Measurements from ENCODE around the gene NIPA2.

Gene NIPA2

DNA sequence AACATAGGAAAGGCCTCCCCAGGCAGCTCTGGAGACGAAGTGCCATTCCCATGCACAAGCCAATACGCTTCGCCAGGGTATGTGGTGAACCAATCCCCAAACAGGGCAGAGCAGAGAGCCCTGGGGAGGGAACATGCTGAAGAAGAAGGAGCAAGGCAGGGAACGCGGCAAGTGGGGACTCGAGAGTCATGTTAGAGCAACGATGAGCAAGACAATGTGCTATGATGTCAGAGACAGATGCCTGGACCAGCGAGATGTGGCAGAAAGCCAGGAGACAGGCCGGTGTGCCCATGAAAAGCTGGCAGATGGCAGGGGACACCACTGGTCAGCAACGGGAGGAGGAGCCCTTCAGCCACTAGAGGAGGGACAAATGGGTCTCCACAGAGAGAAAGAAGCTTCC, 39.6 kb downstream of the NIPA2 start:
- DNase-seq: no peak

DNA sequence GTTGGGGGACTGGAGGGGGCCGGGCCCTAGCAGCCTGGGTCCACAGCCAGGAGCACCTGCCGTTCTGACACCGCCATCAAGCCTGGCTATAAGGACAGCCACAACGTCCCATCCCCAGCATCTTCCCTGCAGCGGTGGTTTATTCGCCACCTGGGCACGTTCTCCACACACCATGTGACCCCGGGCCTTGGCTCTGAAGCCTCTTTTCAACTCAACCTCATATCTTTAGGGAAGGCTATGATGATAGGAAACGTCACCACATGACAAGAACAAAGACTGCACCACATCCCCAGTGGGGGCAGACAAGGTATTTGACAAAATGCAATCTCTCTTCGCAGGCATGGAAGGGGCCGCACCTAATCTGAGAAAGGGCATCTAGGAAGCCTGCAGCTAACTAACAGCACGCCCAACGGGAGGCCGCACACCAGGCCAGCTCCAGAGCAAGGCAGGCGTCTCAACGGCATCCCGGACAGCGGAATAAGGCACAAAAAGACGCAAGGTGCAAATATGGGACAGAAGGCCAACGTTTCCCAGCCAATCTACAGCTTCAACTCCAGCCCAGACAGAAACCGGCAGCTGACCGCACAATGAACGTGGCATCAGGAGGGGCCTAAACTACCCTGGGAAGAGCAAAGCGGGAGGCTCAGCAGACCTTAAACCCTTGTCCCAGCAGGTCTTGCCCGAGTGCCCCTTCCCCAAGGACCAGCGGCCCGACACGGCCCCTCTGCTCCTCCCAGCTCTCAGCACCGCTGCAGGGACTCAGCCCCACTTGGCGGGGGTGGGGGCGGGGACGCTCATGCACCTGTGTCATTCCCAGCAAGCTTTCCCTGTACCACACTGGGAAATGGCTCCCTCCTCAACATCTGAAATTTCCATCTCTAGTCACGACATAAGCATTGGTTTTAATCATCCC, 41.9 kb downstream of the NIPA2 start:
- no peak for DNase-seq

DNA sequence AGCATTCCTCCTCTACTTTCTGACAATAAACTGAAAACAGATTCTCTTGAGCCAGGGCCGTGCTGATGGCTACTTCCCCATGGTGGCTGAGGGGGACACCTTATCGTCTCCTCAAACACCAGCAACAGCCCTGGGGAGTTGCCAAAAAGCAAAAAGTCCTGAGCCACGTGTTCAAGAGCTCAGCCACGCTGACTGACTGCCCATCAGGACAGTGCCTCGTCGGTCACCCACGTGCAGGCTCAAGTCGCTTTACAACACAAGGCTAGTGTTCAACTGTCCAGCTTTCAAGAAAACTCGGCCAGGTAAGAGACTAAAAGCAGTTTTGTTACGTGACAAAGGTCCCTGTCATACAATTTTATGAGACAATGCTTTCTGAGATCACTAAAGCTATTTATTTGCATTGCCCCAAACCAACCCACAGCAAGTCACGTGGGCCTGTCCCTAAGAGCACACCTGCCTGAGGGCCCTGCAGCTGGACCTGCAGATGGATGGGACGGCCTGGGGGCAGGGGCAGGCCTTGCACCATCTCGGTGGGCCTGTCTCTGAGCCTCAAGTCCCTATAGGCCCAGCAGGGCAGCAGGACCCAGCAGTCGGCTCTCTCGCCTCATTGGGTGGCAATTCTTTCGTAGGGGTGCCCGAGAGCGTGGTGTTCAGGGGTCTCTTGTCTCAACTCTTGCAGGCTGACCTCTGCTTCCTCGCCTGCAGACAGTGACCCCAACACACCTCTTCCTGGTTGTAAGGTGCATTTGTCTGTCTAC, 42.7 kb downstream of the NIPA2 start:
- no peak for DNase-seq

DNA sequence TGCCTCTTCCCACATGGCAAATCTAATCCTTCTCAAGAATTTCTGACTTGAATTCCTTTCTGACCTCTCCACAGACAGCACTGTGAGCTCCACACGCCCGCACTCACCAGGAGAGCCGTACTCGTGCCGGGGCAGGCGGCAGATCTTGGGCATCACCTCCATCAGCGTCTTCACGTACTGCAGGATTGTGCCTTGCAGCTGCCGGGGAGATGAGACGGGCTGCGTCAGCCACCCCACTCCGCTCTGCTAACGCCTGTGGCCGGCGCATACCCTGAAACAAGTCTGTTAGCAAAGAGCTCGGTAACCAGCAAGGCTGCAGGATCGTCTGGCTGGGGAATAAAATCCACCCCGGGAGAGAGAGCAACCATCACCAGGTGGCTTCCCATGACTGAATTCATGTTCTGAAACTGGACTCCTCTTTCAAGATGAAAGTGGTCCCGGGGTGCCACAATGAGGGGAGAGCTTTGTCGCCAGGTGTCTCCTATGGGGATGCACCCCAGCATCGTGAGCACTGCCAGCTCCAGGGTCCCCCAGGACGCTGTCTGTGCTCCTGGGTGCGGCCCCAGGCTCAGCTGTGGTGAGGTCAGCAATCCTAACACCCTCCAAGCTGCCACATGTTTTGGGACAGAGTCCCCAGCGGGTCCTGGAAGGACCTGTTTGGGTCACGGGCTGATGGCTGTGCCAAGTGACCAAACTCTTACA, 43.4 kb downstream of the NIPA2 start:
- DNase-seq: no peak

- no peak for DNase-seq
Measured at GRCh38 chr15:22883196-22883595, 44.7 kb downstream of the NIPA2 start.

GRCh38 chr15:22884344-22884743, 45.9 kb downstream of the NIPA2 start:
- peak; percentile 9 for DNase-seq

GRCh38 chr15:22885120-22885519, 46.7 kb downstream of the NIPA2 start:
- DNase-seq: no peak

DNA sequence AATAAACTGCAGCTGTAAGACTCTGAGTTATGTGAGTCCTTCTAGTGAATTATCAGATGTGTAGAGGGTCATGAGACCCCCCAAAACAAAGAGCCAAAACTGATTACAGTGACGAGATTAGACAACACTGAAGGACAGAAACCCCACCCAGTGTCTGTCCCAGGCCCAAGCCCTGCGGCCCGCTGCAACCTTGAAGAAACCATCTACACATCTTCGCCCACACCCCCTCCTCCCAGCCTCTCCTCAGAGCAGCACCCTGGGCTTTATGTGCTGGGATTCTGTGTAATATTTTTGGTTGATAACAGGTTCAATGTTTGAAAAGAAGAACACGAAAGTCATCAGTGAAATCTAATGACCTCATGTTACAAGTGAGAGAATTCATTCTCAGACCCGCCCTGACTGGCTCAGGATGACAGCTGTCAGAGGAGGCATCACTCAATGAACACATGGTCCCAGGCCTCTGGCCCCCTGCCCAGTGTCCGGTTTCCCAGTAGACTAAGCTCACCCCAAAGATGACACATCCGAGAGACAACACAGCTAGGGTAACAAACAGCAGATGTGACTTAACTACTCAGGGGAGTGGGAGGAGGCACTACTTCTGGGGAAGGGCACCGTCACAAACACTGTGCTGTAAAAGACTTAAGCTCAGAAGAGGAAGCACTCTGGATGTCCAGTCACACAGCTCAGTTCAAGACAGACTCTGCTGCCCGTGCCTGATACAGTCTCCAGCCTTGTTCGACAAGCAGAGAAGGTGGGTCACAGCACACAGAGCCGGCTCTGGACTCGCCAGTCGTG, 48.9 kb downstream of the NIPA2 start:
- no peak for DNase-seq

- DNase-seq: no peak
Measured at GRCh38 chr15:22888120-22888859, 49.8 kb downstream of the NIPA2 start.

DNA sequence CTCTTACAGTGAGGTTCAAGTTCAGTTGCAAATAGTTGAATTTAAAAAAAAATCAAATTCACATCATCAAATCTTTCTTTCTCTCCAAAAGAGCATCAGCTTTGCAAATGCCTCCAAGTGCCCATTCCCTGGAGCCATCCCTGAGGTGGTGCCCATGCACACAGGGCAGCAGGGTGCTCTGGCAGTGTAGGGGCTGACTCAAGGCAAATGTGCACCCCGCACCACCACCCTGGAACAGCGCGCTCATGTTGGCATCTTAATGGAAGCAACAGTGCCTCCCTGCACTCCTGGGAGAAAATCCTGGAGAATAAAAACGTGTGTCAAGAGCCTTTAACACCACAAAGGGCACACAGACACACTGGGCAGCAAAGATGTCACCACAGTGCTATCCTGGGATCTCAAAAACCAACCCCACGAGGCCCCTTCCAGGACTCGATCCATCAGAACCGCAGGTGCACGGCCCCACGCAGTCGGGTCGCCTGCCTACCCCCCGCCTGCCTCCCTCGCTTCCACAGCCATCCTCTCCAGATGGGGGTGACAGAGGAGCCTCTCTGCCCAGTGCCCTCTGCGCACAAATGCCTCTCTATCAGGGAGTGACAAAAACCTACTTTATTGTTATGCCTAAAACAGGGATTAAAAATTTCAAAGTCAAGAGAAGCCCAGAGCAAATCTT, 50.8 kb downstream of the NIPA2 start:
- no peak for DNase-seq

DNA sequence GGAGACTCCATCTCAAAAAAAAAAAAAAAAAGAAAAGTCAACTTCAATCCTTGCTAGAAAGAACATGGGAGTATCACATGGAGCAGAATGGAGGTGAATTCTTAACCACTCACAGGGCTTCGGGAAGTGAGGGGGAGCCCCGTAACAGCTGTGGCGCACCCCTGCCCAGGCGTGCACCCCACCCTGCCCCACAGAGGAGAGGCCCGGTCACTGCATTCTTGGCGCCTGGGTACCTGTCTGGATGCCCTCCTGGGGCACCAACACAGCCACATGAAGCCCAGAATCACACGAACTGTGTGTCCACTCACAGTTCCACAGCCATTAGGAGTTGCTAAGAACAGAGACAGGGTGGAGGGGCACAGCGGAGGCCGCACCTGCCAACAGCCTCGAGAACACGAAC, 51.8 kb downstream of the NIPA2 start:
- no peak for DNase-seq

DNA sequence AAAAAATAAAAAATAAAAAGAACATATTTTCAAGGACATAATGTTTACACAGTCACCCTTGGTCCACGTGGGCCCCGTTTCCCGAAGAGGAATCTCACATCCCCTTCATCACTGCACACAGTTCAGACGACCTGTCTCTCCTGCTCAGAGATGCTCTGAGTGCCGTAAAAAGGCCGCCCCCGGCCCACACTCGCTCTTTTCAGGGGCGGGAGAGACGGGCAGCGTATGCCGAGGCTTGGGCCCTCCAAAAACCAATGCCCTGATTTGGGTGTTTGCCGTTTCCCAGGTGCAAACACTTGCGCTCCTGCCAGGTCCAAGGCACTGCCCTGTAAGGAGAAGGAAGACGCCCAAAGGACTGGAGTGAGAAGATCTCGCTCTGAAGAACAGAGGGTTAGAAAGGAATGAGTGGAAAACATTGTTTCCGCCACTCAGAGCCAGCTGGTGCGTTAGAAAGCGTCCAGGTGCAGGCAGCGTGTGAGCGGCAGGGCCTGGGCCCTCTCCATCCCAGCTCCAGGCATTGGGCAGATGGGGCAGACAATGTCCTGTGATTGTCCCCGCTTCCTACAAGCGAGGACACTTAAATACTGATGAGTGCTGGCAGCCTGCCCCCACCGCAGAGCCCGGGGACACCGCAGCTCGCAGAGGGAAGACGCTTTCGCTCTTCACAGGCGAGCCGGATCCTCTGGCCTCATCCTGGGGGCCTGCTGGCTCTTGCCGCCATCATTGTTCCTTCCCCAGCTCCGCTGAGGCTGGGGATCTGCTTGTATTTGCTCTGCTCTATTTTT, 53.2 kb downstream of the NIPA2 start:
- DNase-seq: no peak

DNA sequence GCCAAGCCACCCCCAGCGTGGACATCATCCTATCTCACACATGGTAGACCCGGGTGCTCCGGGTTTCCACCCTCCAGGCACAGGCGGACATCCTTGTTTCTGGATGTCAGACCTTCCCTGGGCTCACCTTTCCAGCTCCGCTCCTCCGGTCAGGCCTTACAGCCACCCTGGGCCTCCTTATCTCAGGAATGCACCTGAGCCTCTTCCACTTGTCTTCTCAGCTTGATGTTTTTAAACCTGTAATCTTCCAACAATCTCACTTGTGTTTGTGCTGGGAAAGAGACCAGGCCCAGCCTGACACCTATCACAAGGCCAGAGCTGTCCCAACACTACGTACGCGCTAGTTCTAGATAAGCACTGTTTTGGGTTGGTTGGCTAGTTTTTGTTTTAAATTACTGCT, 53.9 kb downstream of the NIPA2 start:
- DNase-seq: no peak

- DNase-seq: no peak
Measured at GRCh38 chr15:22893081-22893480, 54.6 kb downstream of the NIPA2 start.

- no peak for DNase-seq
Measured at GRCh38 chr15:22893881-22894280, 55.4 kb downstream of the NIPA2 start.

DNA sequence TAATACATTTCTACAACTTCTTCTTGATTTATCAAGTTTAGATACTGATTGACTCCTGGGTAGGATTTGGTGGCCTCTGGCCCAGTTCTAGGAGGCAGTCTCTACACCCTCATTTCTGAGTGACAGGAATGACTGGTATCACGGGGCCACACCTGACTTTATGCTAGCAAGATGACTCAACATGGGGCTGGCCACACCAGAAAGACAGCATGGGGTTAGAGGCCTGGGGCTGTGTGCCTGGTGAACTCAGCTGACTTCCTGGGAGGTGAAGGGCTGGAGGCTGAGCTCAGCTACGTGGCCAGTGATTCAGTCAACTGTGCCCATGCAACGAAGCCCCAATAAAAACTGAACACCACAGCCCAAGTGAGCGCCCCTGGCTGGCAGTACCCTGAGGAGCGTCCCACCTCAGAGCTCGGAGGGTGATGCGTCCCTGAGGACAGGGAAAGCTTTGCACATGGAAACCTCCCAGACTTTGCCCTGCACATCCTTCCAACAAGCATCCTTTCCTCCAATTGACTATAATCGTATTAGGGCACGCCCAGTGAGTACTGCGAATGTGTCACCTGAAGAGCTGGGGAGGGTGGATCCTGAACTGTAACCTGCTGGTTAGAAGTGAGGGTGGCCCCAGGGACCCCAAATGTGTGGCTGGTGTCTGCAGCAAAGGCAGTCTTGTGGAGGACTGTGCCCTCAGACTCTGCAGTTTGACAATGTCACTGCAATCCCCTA, 57.2 kb downstream of the NIPA2 start:
- DNase-seq: no peak

GRCh38 chr15:22902046-22902445, 63.6 kb downstream of the NIPA2 start:
- no peak for DNase-seq

GRCh38 chr15:22902578-22902977, 64.1 kb downstream of the NIPA2 start:
- no peak for DNase-seq

DNA sequence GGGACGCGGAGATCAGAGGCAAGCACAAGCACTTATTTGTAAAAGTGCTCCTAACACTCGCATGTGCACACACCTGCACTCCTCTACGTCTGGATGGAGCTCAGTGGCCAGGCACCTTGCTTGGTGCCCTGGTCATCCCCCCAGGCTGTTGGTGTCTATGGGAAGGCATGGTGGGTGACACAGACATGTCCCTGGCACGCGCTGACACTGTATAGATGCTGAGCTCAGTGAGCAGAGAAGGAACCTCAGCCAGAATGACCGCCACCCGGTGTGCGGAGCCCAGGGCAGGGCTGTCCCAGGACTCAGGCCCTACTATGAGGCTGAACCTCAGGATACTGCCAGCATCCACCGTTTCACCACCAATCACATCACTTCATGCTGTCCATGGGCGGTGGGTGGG, 64.5 kb downstream of the NIPA2 start:
- no peak for DNase-seq

GRCh38 chr15:22903427-22903826, 65.0 kb downstream of the NIPA2 start:
- no peak for DNase-seq

All from CD4-positive, alpha-beta T cell treated with Interleukin-12 subunit alpha and Interleukin-12 subunit beta, for 1 hour (primary cell).